22Rv1 (cell line): ENCODE results near the gene NPNT.

Experiments
- CTCF ChIP-seq: fragments of 450-650 bp; IDR thresholded peaks from 2 replicates; pipeline ENCODE4 v1.5.1; 2017; ENCODE audit warnings: mild to moderate bottlenecking
- ZFX ChIP-seq: fragments of 450-650 bp; IDR thresholded peaks from 2 replicates; pipeline ENCODE4 v1.6.1; 2017; ENCODE audit warnings: antibody characterized with exemption, borderline replicate concordance

- TF ChIP-seq CTCF (no peak), ZFX (no peak)
These were observed 81.6 kb downstream of the NPNT start for GRCh38 chr4:105976915-105977314.
